H9 (cell line): ENCODE measurements around the gene FAM3B. TPM values are rescaled to one million over a fixed set of nuclear protein-coding genes. Genes with fewer than 3 reads are reported as not detected.

ENCODE experiments used
- DNase-seq: peaks from one replicate; pipeline ENCODE4 v3.0.0-alpha.2; 2017
- H2AFZ ChIP-seq: one replicate; pipeline ENCODE4 v1.6.1; 2013; ENCODE audit warnings: mild to moderate bottlenecking, low read length, control low read depth, moderate library complexity
- H2AK5ac ChIP-seq: 2 replicates; pipeline ENCODE4 v1.6.1; 2013; ENCODE audit warnings: low read length, control low read depth, mixed read lengths; ENCODE audit not compliant: insufficient read length
- H2BK120ac ChIP-seq: one replicate; pipeline ENCODE4 v1.6.1; 2013; ENCODE audit warnings: low read depth, mild to moderate bottlenecking, low read length, control low read depth, inconsistent platforms; ENCODE audit not compliant: poor library complexity, severe bottlenecking
- H2BK12ac ChIP-seq: 2 replicates; pipeline ENCODE4 v1.6.1; 2013; ENCODE audit warnings: low read length, control low read depth, mixed read lengths, low read depth; ENCODE audit not compliant: insufficient read length
- H2BK15ac ChIP-seq: 2 replicates; pipeline ENCODE4 v1.6.1; 2013; ENCODE audit warnings: low read depth, low read length, control low read depth
- H2BK20ac ChIP-seq: one replicate; pipeline ENCODE4 v1.6.1; 2013; ENCODE audit warnings: low read depth, mild to moderate bottlenecking, low read length, control low read depth, inconsistent platforms; ENCODE audit not compliant: poor library complexity, severe bottlenecking
- H2BK5ac ChIP-seq: 2 replicates; pipeline ENCODE4 v1.6.1; 2013; ENCODE audit warnings: low read length, control low read depth, mixed read lengths; ENCODE audit not compliant: insufficient read length
- H3K14ac ChIP-seq: 2 replicates; pipeline ENCODE4 v1.6.1; 2013; ENCODE audit warnings: low read length, control low read depth; ENCODE audit not compliant: insufficient read depth
- H3K18ac ChIP-seq: 2 replicates; pipeline ENCODE4 v1.6.1; 2013; ENCODE audit warnings: low read depth, mild to moderate bottlenecking, mixed read lengths, low read length, control low read depth; ENCODE audit not compliant: insufficient read length
- H3K23ac ChIP-seq: 2 replicates; pipeline ENCODE4 v1.6.1; 2013; ENCODE audit warnings: low read length, control low read depth, mixed read lengths, low read depth; ENCODE audit not compliant: insufficient read length
- H3K23me2 ChIP-seq: 2 replicates; pipeline ENCODE4 v1.6.1; 2013; ENCODE audit warnings: low read depth, mild to moderate bottlenecking, mixed read lengths, low read length, control low read depth; ENCODE audit not compliant: insufficient read length, poor library complexity, severe bottlenecking
- H3K27ac ChIP-seq: 2 replicates; pipeline ENCODE4 v1.5.1; 2013; ENCODE audit warnings: low read length, control low read depth, mixed read lengths, low read depth; ENCODE audit not compliant: insufficient read length
- H3K27me3 ChIP-seq: 2 replicates; pipeline ENCODE4 v1.6.1; 2013; ENCODE audit warnings: low read length, control low read depth, inconsistent platforms; ENCODE audit not compliant: insufficient read depth
- H3K4ac ChIP-seq: 2 replicates; pipeline ENCODE4 v1.6.1; 2013; ENCODE audit warnings: low read depth, mild to moderate bottlenecking, control low read depth, inconsistent platforms, low read length, moderate library complexity
- H3K4me1 ChIP-seq: 2 replicates; pipeline ENCODE4 v1.6.1; 2013; ENCODE audit warnings: low read length, control low read depth, inconsistent platforms; ENCODE audit not compliant: insufficient read depth
- H3K4me2 ChIP-seq: 2 replicates; pipeline ENCODE4 v1.6.1; 2013; ENCODE audit warnings: low read length, control low read depth, mixed read lengths; ENCODE audit not compliant: insufficient read length, insufficient read depth
- H3K56ac ChIP-seq: 2 replicates; pipeline ENCODE4 v1.6.1; 2013; ENCODE audit warnings: low read depth, mild to moderate bottlenecking, mixed read lengths, low read length, control low read depth; ENCODE audit not compliant: insufficient read length
- H3K79me1 ChIP-seq: 2 replicates; pipeline ENCODE4 v1.6.1; 2013; ENCODE audit warnings: low read depth, mild to moderate bottlenecking, moderate library complexity, low read length, control low read depth, inconsistent platforms; ENCODE audit not compliant: insufficient read depth, poor library complexity, severe bottlenecking
- H3K79me2 ChIP-seq: 2 replicates; pipeline ENCODE4 v1.6.1; 2013; ENCODE audit warnings: low read length, control low read depth, inconsistent platforms; ENCODE audit not compliant: insufficient read depth
- H3K9ac ChIP-seq: 2 replicates; pipeline ENCODE4 v1.6.1; 2013; ENCODE audit warnings: low read length, control low read depth, mixed read lengths; ENCODE audit not compliant: insufficient read length; ENCODE audit errors: extremely low read depth
- H3K9me3 ChIP-seq: one replicate; pipeline ENCODE4 v1.6.1; 2013; ENCODE audit warnings: low read depth, low read length, inconsistent platforms; ENCODE audit not compliant: control insufficient read depth
- H3T11ph ChIP-seq: one replicate; pipeline ENCODE4 v1.6.1; 2013; ENCODE audit warnings: mild to moderate bottlenecking, low read length, control low read depth, inconsistent platforms
- H4K20me1 ChIP-seq: one replicate; pipeline ENCODE4 v1.6.1; 2013; ENCODE audit not compliant: control insufficient read depth, insufficient read length, insufficient read depth
- H4K5ac ChIP-seq: 2 replicates; pipeline ENCODE4 v1.6.1; 2013; ENCODE audit warnings: low read depth, mild to moderate bottlenecking, mixed read lengths, low read length, control low read depth; ENCODE audit not compliant: insufficient read length
- H4K8ac ChIP-seq: replicated peaks from 2 replicates; pipeline ENCODE4 v1.6.1; 2013; ENCODE audit warnings: low read length, control low read depth, mixed read lengths, low read depth; ENCODE audit not compliant: insufficient read length
- H4K91ac ChIP-seq: 2 replicates; pipeline ENCODE4 v1.6.1; 2013; ENCODE audit warnings: low read depth, mild to moderate bottlenecking, moderate library complexity, mixed read lengths, low read length, control low read depth; ENCODE audit not compliant: insufficient read length
- H3K27ac Mint-ChIP-seq, 3 experiments: 2 replicates in 2 of 3; 3 replicates in 1 of 3; pipeline ENCODE4 v1.8.0; 2020 to 2021; ENCODE audit warnings: mixed read lengths in 3 of 3, mild to moderate bottlenecking in 1 of 3, moderate library complexity in 1 of 3
- H3K27me3 Mint-ChIP-seq: 2 replicates; pipeline ENCODE4 v1.8.0; 2021; ENCODE audit warnings: low read depth, mild to moderate bottlenecking, moderate library complexity, mixed read lengths
- H3K36me3 Mint-ChIP-seq, 3 experiments: 2 replicates in 2 of 3; 3 replicates in 1 of 3; pipeline ENCODE4 v1.8.0; 2020 to 2021; ENCODE audit warnings: low read depth in 3 of 3, mixed read lengths in 3 of 3; ENCODE audit not compliant: insufficient read depth in 1 of 3
- H3K4me1 Mint-ChIP-seq, 2 experiments: 2 replicates each; pipeline ENCODE4 v1.8.0; 2020; ENCODE audit warnings: mixed read lengths in 2 of 2
- H3K4me3 Mint-ChIP-seq, 2 experiments: 2 replicates in 1 of 2; 3 replicates in 1 of 2; pipeline ENCODE4 v1.8.0; 2020 to 2021; ENCODE audit warnings: mild to moderate bottlenecking in 2 of 2, mixed read lengths in 2 of 2, moderate library complexity in 1 of 2
- H3K9me3 Mint-ChIP-seq, 2 experiments: 2 replicates in 1 of 2; 3 replicates in 1 of 2; pipeline ENCODE4 v1.8.0; 2020; ENCODE audit warnings: mild to moderate bottlenecking in 2 of 2, mixed read lengths in 2 of 2, moderate library complexity in 1 of 2
- WGBS: extraction: QIAGEN DNeasy Blood & Tissue Kit; methylation state at CpG from one replicate; pipeline ENCODE4 v1.1.7; 2013; ENCODE audit warnings: missing lambda C conversion rate, low lambda C conversion rate, mixed read lengths; ENCODE audit not compliant: insufficient read length; ENCODE audit errors: extremely low coverage; 5-methylcytosine and 5-hydroxymethylcytosine counted together
- total RNA-seq: library from RNA; stranded (reverse); gene quantifications from 2 replicates; pipeline ENCODE4 v1.2.1, GENCODE V29; 2021
- TF ChIP-seq, protein P1 (sequence below): fragments of 200-600 bp; sonication (generic); conservative IDR thresholded peaks from 3 replicates; pipeline ENCODE4 v1.8.0; 2021; ENCODE audit warnings: antibody characterized with exemption, mild to moderate bottlenecking

FAM3B gene
- total RNA-seq, 1 experiment from 2014 or later: 5.0 TPM

DNA sequence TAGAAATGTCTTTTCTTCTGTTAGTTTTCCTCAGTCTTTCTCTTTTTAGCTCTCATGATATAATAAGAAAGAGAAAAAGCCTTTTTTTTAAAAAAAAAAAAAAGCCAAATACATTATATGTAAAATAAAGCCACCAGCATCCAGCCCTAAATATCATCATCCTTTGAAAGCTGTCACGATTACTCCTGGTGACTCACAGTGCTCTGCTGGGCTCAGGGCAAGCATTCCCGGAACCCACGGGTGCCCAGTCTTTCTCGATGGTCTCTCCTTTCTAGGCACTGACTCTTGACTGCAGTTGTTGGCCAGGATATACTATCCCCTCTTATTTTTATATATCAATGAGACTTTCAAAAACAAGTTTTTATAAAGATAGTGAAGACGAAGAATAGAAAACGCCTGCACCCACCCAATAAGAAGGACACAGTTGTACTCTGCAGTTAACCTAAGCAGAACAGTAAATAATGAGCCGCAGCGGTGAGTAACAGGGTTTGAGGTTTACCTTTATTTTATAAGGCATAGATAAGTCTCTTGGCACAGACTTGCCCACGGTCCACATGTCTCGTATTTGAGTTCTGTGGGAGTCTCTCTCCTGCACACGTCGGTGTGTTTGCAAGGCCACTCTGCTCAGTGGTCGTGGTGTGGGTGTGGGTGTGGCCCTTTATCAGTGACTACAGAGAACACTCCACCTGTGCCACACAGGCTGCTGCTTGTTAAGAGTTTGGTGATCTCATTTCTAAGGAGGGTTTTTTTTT, 29.5 kb downstream of the FAM3B start:
- Histone ChIP-seq H4K20me1 (no peaks in the 10 kb centered on the region), H3K18ac (no peak overlapping the region), H2BK15ac (no peak overlapping the region), H3K9me3 (no peaks in the 10 kb centered on the region), H3K4me1 (no peaks in the 10 kb centered on the region), H2BK20ac (no peak overlapping the region), H4K5ac (no peak overlapping the region), H3K79me2 (no peaks in the 10 kb centered on the region), H3K4ac (no peak overlapping the region), H3K9ac (no peak overlapping the region), H3K23ac (no peak overlapping the region), H3K23me2 (no peaks in the 10 kb centered on the region), H3K79me1 (no peaks in the 10 kb centered on the region), H2BK120ac (no peak overlapping the region), H3K27ac (no peak overlapping the region), H3T11ph (no peak overlapping the region), H3K14ac (no peak overlapping the region), H2BK12ac (no peak overlapping the region), H4K8ac (no peak overlapping the region), H2AK5ac (no peak overlapping the region), H3K56ac (no peak overlapping the region), H3K4me2 (no peak overlapping the region), H2AFZ (no peak overlapping the region), H3K27me3 (no peaks in the 10 kb centered on the region), H2BK5ac (no peak overlapping the region), H4K91ac (no peak overlapping the region)
- no peak for DNase-seq
- Mint-ChIP-seq H3K36me3 (peaks cover 0 to 5% (median 3%) of the 10 kb centered on the region in 3 experiments; a peak in 2 of 7 replicates), H3K4me1 (no peaks in the 10 kb centered on the region), H3K27me3 (peaks cover 3% of the 10 kb centered on the region), H3K4me3 (no peak overlapping the region), H3K27ac (no peak overlapping the region), H3K9me3 (peaks cover 8 to 9% of the 10 kb centered on the region in 2 experiments; a peak in 4 of 5 replicates)
- WGBS: no CpG with 5 or more reads among the region's 13 CpGs
- TF ChIP-seq, protein P1, sequence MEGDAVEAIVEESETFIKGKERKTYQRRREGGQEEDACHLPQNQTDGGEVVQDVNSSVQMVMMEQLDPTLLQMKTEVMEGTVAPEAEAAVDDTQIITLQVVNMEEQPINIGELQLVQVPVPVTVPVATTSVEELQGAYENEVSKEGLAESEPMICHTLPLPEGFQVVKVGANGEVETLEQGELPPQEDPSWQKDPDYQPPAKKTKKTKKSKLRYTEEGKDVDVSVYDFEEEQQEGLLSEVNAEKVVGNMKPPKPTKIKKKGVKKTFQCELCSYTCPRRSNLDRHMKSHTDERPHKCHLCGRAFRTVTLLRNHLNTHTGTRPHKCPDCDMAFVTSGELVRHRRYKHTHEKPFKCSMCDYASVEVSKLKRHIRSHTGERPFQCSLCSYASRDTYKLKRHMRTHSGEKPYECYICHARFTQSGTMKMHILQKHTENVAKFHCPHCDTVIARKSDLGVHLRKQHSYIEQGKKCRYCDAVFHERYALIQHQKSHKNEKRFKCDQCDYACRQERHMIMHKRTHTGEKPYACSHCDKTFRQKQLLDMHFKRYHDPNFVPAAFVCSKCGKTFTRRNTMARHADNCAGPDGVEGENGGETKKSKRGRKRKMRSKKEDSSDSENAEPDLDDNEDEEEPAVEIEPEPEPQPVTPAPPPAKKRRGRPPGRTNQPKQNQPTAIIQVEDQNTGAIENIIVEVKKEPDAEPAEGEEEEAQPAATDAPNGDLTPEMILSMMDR: no peak
